HepG2 (cell line): ENCODE results near the gene CIROP. TPM values are rescaled to one million over a fixed set of nuclear protein-coding genes. Genes with fewer than 3 reads are reported as not detected.
A peak's percentile ranks its signal among the peaks of the same experiment; 100 is the strongest.

Experiments used
- ATF7-NPFF ChIP-seq: sonication (generic); formaldehyde crosslinking; IDR thresholded peaks from 2 replicates; pipeline ENCODE4 v1.8.1; 2023; ENCODE audit warnings: mild to moderate bottlenecking, low read depth, missing genetic modification reagents, moderate library complexity
- EZH2 ChIP-seq: conservative IDR thresholded peaks from 2 replicates; pipeline ENCODE4 v1.6.1; 2012; ENCODE audit warnings: mild to moderate bottlenecking, low read depth, low read length, moderate library complexity
- FOXC1 ChIP-seq: sonication (generic); formaldehyde crosslinking; IDR thresholded peaks from 2 replicates; pipeline ENCODE4 v1.8.0; 2022; ENCODE audit warnings: mild to moderate bottlenecking, missing genetic modification reagents, borderline replicate concordance
- HBP1 ChIP-seq: IDR thresholded peaks from 2 replicates; pipeline ENCODE4 v1.6.1; 2016; ENCODE audit warnings: low read depth, control low read depth
- HIVEP1 ChIP-seq: sonication (generic); formaldehyde crosslinking; IDR thresholded peaks from 2 replicates; pipeline ENCODE4 v1.4.0; 2020; ENCODE audit warnings: mild to moderate bottlenecking, missing genetic modification reagents
- KMT2B ChIP-seq: IDR thresholded peaks from 2 replicates; pipeline ENCODE4 v1.6.1; 2016; ENCODE audit warnings: missing genetic modification reagents, missing compliant biosample characterization
- MAFF ChIP-seq: IDR thresholded peaks from 2 replicates; pipeline ENCODE4 v1.6.1; 2011; ENCODE audit warnings: low read depth, low read length, improper control_type of control experiment
- NCOA1 ChIP-seq: sonication (generic); formaldehyde crosslinking; IDR thresholded peaks from 2 replicates; pipeline ENCODE4 v1.9.0; 2021; ENCODE audit warnings: missing genetic modification reagents
- NFYB ChIP-seq: sonication (generic); formaldehyde crosslinking; IDR thresholded peaks from 2 replicates; pipeline ENCODE4 v1.4.0; 2020; ENCODE audit warnings: missing genetic modification reagents
- NR1H2 ChIP-seq: sonication (generic); formaldehyde crosslinking; IDR thresholded peaks from 2 replicates; pipeline ENCODE4 v1.8.1; 2022; ENCODE audit warnings: low read depth, missing genetic modification reagents, borderline replicate concordance
- ZNF225 ChIP-seq: sonication (generic); formaldehyde crosslinking; IDR thresholded peaks from 2 replicates; pipeline ENCODE4 v1.4.0; 2020; ENCODE audit warnings: mild to moderate bottlenecking, missing genetic modification reagents
- ZNF451 ChIP-seq: sonication (generic); formaldehyde crosslinking; IDR thresholded peaks from 2 replicates; pipeline ENCODE4 v1.5.0; 2020; ENCODE audit warnings: mild to moderate bottlenecking, missing genetic modification reagents
- ZNF790 ChIP-seq: sonication (generic); formaldehyde crosslinking; IDR thresholded peaks from 2 replicates; pipeline ENCODE4 v1.8.0; 2022; ENCODE audit warnings: missing genetic modification reagents, mild to moderate bottlenecking, borderline replicate concordance
- polyA plus RNA-seq, 8 experiments: library from polyadenylated mRNA; depleted of rRNA in 3 of 8; stranded (reverse) in 7 of 8; unstranded in 1 of 8; fragments of >200 nt; fragmentation: Illumina TruSeq in 4 of 8; extraction: Trizol in 4 of 8; gene quantifications; 2 replicates each; pipeline versions ENCODE4 v1.2.1 to v1.2.3, GENCODE V29; 2011 to 2016; ENCODE audit warnings: low read depth in 4 of 8, missing spikeins in 1 of 8, mixed read lengths in 1 of 8; ENCODE audit not compliant: insufficient read depth in 1 of 8
- total RNA-seq, 5 experiments: library from RNA; depleted of rRNA; stranded (reverse); fragments of >200 nt; fragmentation: Illumina TruSeq; extraction: Trizol; gene quantifications; 2 replicates each; pipeline ENCODE4 v1.2.3, GENCODE V29; 2016; ENCODE audit warnings: low read depth in 1 of 5
- TF ChIP-seq, protein P1 (sequence below), 2 experiments: fragments of 450-650 bp in 1 of 2; sonication (generic) in 1 of 2; formaldehyde crosslinking in 1 of 2; IDR thresholded peaks; 2 replicates each; pipeline versions ENCODE4 v1.6.1 to v1.8.0; 2016 to 2022; ENCODE audit warnings: antibody characterized with exemption in 1 of 2, mild to moderate bottlenecking in 1 of 2, missing genetic modification reagents in 1 of 2

CIROP gene
- total and polyA plus RNA-seq, 2 of the 13 experiments (the other 11 are each of a cell fraction or from before 2014, with no cell fraction given) = 0.07 TPM; not detected in 1

DNA sequence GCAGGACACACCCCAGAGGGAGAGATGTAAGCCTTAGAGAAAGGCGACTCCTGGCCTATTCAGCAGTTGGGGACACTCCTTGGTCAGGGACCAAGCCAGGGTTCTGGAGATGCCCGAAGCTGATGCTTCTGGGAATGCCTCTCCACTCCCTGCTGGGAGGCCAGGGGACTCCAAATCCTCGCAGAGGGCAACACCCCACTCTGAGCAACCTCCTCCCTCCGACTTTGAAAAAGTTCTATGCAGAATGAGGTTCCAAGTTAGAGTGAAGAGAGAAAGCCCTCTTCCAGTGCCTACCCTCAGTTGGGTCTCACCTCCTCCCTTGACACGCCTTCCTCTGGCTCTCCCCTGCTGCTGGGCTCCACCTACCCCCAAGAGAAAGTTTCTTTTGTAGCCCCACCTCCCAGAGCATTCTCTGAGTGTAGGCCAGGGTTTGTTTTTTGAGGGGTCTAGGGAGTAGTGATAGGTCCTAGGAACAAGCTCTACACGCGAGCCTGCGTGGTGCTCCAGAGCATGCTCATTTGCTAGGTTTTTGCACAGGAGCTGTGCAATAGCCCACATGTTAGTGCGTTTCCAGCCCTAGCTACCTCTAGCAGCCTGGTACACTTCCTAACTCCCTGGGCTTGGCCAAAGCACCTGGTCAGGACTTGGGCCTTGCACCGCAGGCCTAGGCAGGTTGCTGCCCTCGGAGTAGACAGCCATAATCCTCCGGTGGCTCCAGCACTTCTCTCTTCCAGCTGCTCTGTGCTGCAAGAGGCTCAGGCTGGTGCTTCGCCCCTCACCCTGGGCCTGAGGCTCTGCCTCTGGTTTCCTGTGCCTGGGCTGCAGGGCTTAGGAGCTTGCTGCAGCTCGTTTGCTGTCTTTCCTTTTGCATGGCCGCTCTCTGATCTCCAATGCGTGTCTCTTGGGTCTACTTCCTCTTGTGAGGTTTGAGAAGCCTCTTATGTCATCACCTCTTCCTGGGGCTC lies 14.9 kb upstream of the CIROP start (continued):
- TF ChIP-seq HIVEP1 (CRISPR knock-in tag) (0 out of 2 replicates have a peak, but pooled peaks have one; percentile 13), NFYB (CRISPR knock-in tag) (no peak), ZNF790 (no peak), ATF7-NPFF (CRISPR knock-in tag) (0 out of 2 replicates have a peak, but pooled peaks have one; percentile 42), HBP1 (CRISPR knock-in tag) (0 out of 2 replicates have a peak, but pooled peaks have one; percentile 32), ZNF225 (CRISPR knock-in tag) (peak; percentile 84; the same call in 1 of the 2 replicates), KMT2B (no peak), FOXC1 (no peak), NR1H2 (CRISPR knock-in tag) (no peak), EZH2 (0 out of 2 replicates have a peak, but pooled peaks have one; percentile 23), ZNF451 (CRISPR knock-in tag) (no peak), NCOA1 (CRISPR knock-in tag) (no peak), MAFF (no peak)
- TF ChIP-seq, protein P1, sequence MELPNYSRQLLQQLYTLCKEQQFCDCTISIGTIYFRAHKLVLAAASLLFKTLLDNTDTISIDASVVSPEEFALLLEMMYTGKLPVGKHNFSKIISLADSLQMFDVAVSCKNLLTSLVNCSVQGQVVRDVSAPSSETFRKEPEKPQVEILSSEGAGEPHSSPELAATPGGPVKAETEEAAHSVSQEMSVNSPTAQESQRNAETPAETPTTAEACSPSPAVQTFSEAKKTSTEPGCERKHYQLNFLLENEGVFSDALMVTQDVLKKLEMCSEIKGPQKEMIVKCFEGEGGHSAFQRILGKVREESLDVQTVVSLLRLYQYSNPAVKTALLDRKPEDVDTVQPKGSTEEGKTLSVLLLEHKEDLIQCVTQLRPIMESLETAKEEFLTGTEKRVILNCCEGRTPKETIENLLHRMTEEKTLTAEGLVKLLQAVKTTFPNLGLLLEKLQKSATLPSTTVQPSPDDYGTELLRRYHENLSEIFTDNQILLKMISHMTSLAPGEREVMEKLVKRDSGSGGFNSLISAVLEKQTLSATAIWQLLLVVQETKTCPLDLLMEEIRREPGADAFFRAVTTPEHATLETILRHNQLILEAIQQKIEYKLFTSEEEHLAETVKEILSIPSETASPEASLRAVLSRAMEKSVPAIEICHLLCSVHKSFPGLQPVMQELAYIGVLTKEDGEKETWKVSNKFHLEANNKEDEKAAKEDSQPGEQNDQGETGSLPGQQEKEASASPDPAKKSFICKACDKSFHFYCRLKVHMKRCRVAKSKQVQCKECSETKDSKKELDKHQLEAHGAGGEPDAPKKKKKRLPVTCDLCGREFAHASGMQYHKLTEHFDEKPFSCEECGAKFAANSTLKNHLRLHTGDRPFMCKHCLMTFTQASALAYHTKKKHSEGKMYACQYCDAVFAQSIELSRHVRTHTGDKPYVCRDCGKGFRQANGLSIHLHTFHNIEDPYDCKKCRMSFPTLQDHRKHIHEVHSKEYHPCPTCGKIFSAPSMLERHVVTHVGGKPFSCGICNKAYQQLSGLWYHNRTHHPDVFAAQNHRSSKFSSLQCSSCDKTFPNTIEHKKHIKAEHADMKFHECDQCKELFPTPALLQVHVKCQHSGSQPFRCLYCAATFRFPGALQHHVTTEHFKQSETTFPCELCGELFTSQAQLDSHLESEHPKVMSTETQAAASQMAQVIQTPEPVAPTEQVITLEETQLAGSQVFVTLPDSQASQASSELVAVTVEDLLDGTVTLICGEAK (IDR thresholded peaks at IDR 0.05) = no peak
- TF ChIP-seq, protein P1 (CRISPR knock-in tag; IDR thresholded peaks at IDR 0.05) = 0 out of 2 replicates have a peak, but pooled peaks have one; percentile 4
